A549 treated with CpdA at 1 μM for 4 hours (cell line): ENCODE data around the gene MKRN1. TPM values are rescaled to one million over a fixed set of nuclear protein-coding genes. Genes with fewer than 3 reads are reported as not detected.

Experiments used
- total RNA-seq: library from RNA; stranded (reverse); fragments of 200-300 nt; extraction: Qiagen RNA extraction; gene quantifications from 5 replicates; pipeline ENCODE4 v1.2.3, GENCODE V29; 2022; ENCODE audit warnings: low read depth

Gene MKRN1, protein sequence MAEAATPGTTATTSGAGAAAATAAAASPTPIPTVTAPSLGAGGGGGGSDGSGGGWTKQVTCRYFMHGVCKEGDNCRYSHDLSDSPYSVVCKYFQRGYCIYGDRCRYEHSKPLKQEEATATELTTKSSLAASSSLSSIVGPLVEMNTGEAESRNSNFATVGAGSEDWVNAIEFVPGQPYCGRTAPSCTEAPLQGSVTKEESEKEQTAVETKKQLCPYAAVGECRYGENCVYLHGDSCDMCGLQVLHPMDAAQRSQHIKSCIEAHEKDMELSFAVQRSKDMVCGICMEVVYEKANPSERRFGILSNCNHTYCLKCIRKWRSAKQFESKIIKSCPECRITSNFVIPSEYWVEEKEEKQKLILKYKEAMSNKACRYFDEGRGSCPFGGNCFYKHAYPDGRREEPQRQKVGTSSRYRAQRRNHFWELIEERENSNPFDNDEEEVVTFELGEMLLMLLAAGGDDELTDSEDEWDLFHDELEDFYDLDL
- total RNA-seq: 54.2 to 68.6 TPM (median 56.8 TPM) in 5 replicates

DNA sequence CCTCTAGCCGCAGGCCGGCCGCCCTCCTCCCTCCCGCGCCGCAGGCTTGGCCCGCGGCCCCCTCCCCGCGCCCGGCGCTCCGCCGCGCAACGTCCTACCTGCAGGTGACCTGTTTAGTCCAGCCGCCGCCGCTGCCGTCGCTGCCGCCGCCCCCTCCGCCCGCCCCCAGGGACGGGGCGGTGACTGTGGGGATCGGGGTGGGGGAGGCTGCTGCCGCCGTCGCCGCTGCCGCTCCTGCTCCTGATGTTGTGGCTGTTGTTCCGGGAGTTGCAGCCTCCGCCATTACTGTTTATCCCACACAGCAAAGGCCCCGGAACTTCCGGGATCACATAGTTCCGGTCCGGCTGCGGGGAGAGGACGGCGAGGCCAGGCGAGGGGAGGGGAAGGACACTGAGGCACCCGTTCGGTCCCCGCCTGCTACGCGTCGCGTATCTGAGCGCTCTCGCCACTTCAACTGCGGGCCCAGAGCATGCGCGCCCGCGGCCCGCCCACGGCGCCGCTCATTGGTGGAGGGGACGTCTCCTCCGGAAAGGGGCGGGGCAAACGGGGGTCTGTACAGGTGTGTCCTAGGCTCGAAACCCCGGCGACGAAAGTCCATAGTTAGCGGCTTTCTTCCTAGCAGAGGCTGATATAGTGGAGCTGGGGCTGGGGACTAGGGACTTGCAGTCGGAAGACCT, at the start of gene MKRN1:
TSS of gene MKRN1 (minus strand) at position 444 of the 677 bp plus-strand sequence. CDS start at position 283, 161 bp downstream.

DNA sequence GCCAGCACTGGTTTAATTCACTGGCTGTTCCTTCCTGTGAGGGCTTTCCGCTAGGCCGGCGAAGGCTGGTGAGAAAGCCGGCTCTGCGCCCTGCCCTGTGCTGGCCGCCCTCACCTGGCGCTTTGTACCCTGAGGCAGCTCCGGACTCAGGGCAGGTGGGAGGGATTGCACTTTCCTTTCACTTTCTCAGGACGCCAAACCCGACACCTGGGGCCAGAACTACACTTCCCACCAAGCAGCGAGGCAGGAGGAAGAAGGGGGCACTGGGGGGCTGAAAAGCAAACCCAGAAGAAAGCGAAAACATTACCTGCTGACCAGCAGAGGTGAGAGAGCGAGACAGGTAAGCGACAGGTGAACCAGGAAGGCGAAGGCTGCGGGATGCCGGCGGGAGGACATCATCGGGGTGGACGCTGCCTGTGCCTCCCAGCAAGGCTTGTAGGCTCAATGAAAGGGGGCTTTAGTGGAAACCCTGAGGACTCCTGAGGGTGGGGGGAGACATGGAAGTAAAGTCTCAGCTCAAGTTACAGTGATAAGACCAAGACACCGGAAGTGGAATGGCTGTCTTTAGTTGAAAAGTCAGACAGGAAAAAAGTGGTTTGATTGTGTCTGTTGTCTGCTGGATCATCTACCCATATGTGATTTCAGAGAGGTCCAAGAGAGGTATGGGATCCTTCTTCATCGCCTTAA, 75.3 kb downstream of the MKRN1 start, which contains the start of gene RAB19:
TSS of gene RAB19 (plus strand) at position 181 of the 687 bp plus-strand sequence. CDS start 3,589 bp downstream, outside the sequence.

Other genes with a start within 250 kb of the MKRN1 start
- 23.3 to 28.3 TPM (median 27.5 TPM) in 5 replicates for gene SLC37A3, start 81.0 kb downstream of the MKRN1 start, total RNA-seq
- not detected in 5 replicates for gene RAB19, start 75.4 kb downstream of the MKRN1 start, total RNA-seq
- 0.22 to 1.3 TPM (median 0.30 TPM) in 5 replicates for gene DENND2A, start 161.3 kb upstream of the MKRN1 start, total RNA-seq
- gene ADCK2, start 193.4 kb upstream of the MKRN1 start, total RNA-seq: 16.1 to 19.9 TPM (median 18.7 TPM) in 5 replicates
- gene NDUFB2, start 217.2 kb upstream of the MKRN1 start, total RNA-seq: 362 to 406 TPM (median 394 TPM) in 5 replicates